Nucleus accumbens (tissue), 56 donors: ENCODE measurements around the gene AGAP2.
"Not testable (repeated sequence)": the region's sequence is repeated elsewhere in the genome, so short reads cannot be mapped to it uniquely, and the experiment has no call there.

Experiments used
- DNase-seq, 56 donors: peaks; one replicate each; lab custom pipeline; 2025; lab: John Stamatoyannopoulos, UW

AGAP2 gene

DNA sequence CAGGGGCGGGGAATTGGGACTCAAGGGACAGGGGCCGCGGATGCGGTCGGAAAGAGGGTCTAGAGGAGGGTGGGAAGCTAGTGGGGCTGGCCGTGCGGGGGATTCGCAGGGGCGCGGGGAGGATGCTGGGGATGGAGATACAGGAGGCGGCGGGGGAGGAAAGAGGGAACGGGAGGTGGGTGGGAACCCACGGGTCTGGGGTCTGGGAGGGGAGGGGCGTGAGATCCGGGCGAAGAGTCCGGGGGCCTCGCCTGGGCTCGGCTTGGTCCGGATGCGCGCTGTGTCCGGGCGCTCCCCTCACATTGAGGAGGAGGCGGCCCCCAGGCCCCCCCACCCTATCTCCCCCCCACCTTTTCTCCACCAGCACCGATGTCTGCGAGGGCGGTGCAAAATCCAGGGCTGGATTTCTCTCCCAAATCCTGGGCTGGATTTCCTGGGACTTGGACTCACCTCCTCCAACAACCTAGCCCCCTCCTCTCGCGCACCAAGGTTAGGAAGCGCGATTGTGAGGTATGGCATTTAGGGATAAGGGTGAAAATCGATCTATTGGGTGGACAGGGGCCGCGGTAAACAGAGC lies at the start of gene AGAP2:
Gene AGAP2 (minus strand): TSS at position 82 of the 577 bp plus-strand sequence. CDS start 496 bp downstream, outside the sequence.
- peak in 30 of 56 donors; percentile 10 to 79 (median 38) for DNase-seq

- DNase-seq = no peak
Measured at GRCh38 chr12:57783861-57784260, 45.3 kb upstream of the AGAP2 start.

DNA sequence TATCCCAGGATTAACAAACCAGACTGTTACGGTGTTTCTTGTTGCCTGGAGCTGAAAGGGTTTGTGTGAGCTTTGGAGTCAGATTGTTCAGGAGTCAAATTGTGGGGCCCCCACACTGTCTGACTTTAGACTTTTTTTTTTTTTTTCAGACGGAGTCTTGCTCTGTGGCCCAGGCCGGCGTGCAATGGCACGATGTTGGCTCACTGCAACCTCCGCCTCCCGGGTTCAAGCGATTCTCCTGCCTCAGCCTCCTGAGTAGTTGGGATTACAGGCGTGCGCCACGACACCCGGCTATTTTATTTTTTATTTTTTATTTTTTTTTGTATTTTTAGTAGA lies 44.9 kb upstream of the AGAP2 start:
- no peak for DNase-seq

- peak; percentile 28 to 98 (median 90) for DNase-seq
Measured at GRCh38 chr12:57782608-57783465, 44.3 kb upstream of the AGAP2 start, which contains the start of gene TSFM. TSFM (plus strand) TSS chr12:57782787; CDS start chr12:57782802, 15 bp downstream.

GRCh38 chr12:57782243-57782607 lies 43.7 kb upstream of the AGAP2 start:
- DNase-seq = no peak

DNA sequence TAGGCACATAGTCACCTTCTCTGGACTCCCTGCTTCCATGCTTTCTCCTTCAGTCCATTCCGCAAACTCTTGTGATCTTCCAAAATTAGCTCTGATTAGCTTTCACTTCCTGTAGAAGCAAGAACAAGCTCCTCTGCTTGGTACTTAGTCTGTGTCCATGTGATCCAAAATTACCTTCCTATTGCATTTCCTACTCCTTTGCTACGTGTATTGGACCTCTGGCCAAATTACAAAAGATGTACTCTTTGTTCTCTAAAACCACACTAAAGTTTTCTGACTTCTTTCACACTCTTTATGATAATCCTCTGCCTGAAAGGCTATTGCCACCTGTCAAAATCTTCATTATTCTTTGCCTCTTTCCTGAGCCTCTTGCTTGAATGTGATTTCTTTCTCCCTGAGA lies 43.3 kb upstream of the AGAP2 start:
- DNase-seq = no peak

- no peak for DNase-seq
Measured at GRCh38 chr12:57781244-57781643, 42.7 kb upstream of the AGAP2 start.

GRCh38 chr12:57780284-57780897 lies 41.8 kb upstream of the AGAP2 start:
- no peak for DNase-seq

- no peak for DNase-seq
Measured at GRCh38 chr12:57779736-57780135, 41.2 kb upstream of the AGAP2 start.

GRCh38 chr12:57777911-57778310 lies 39.4 kb upstream of the AGAP2 start:
- no peak for DNase-seq

DNA sequence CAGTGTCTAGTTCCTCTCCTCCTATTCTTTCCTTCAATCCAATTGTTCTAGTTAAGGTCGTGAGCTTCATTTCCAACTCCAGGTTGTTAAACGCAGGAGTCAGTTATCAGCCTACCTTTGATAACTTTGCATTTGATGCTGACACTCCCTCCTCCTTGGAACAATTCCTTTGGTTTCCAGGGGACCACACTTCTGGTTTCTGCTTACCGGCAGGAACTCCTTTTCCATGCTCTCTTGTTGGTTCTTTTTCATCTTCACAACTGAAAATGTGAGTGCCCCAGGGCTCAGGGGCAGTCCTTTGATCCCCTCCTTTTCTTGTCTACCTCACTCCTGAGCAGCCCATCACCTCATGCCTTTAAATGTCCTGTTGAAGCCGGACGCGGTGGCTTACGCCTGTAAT lies 38.8 kb upstream of the AGAP2 start:
- DNase-seq = no peak

DNA sequence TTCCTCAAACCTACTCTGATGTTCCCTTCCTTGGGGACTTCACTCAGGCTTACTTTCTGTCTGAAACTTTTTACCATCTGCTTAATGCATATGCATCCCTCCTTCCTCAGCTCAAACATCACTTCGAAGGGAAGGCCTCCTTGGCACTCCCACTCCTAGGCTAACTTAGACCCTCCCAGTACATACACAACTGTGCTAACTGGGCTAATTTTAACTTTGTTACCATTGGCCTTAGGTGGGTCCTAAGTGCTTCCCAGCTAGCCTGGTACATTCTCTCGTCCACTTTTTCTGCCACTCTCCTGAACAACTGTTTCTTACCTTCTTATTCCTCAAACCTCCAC lies 37.7 kb upstream of the AGAP2 start:
- DNase-seq = no peak

GRCh38 chr12:57775563-57776246 lies 37.2 kb upstream of the AGAP2 start:
- DNase-seq = no peak

GRCh38 chr12:57775044-57775443 lies 36.5 kb upstream of the AGAP2 start:
- no peak for DNase-seq

GRCh38 chr12:57774634-57775033 lies 36.1 kb upstream of the AGAP2 start:
- DNase-seq = not testable (repeated sequence)

DNA sequence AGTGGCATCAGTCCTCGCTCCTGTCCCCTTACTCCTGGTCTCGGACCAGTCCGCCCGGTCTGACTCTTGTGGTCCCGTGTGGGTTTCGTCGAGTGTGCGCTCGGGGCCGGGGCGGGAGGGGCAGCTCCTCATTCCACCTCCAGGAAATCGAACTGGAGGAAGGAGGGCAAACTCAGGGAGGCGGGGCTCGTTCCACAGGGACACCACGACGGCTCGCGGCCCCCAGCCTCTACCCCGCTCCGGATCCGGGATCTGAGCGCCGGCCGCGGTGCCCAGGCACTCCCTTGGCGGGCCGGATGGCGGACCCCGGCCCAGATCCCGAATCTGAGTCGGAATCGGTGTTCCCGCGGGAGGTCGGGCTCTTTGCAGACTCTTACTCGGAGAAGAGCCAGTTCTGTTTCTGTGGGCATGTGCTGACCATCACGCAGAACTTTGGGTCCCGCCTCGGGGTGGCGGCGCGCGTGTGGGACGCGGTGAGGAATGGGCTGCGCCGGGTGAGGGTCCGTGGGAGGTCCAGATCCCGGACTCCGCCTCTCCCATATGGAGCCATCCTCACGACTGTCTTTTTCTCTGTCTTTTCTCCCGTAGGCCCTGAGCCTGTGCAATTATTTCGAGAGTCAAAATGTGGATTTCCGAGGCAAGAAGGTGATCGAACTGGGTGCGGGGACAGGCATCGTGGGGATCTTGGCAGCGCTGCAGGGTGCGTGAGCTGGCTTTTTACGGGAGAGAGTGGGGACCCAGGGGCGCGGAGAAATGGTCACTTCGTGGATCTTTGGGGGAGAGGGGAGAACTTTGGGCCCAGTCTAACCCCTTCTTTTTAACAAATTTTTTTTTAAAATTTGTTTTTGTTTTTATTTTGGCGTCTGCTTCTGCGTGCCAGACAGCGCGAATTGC lies 34.1 kb upstream of the AGAP2 start, which contains the start of gene EEF1AKMT3:
Gene EEF1AKMT3 (plus strand): TSS at position 186 of the 894 bp plus-strand sequence. CDS start 111 bp downstream, at position 297.
- peak in 35 of 56 donors; percentile 21 to 76 (median 58) for DNase-seq

DNA sequence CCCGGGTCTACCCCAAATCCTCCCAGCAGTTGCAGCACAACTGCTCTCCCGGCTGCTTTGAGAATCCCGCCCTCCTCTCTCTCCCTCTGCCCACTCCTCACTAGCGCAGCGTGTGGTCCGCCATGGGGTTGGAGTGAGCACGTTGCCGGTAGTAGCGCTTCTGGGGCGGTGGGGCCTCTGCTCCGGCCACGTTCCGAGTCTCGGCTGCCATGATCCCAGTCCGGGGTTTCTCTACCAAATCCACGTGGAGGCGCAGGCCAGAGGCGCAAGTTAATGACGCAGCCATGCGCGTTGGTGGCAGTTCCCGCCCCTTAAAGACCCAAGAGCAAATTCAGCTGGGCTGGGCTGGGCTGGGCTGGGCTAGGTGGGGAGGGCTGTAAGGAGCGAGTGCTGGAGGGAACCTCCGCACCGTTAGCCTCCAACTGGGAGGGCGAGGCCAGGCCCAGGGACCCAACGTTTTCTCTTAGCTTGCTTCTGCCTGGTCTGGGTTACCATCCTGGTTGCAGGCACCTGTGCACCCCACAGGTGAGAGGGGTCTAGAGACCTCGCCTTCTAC lies 33.4 kb upstream of the AGAP2 start, which contains the start of gene METTL1:
Gene METTL1 (minus strand): TSS at position 233 of the 556 bp plus-strand sequence. CDS start 22 bp downstream, at position 211.
- peak; percentile 57 to 98 (median 91) for DNase-seq

- DNase-seq = peak in 23 of 56 donors; percentile 52 to 92 (median 79)
Measured at GRCh38 chr12:57771236-57771872, 32.8 kb upstream of the AGAP2 start.

DNA sequence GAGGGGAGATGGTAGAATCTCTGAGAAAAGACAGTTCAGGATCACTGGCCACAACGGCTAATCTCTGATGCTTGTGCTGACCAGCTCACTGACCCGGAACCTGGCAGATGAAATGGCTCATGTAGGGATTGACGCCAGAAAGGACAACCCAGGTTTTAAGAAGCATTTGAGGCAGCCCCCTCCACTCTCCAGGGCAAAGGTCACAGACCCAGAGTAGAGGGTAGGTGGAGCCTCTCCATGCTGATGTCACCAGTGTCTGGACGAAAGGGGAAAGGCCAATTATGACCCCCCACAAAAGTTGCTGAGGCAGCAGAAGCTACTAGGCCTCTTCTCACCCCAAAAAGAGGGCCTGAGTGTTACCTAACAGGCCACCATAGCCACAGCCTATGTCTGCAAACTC lies 32.2 kb upstream of the AGAP2 start:
- no peak for DNase-seq
